ENCODE data around the gene ABHD2. TPM values are rescaled to one million over a fixed set of nuclear protein-coding genes. Genes with fewer than 3 reads are reported as not detected.
"Not testable (repeated sequence)": the region's sequence is repeated elsewhere in the genome, so short reads cannot be mapped to it uniquely, and the experiment has no call there.

ABHD2 gene
- total RNA-seq, 1 donor from 2014 or later: 76.6 TPM

GRCh38 chr15:89230277-89230676 is 142.0 kb downstream of the ABHD2 start:
- peaks cover 21% of the 10 kb centered on the region for H3K27me3 Mint-ChIP-seq
- no peaks in the 10 kb centered on the region for H3K9me3 Mint-ChIP-seq
- peaks cover 7% of the 10 kb centered on the region for H3K4me1 Mint-ChIP-seq
- no peak overlapping the region for H3K27ac Mint-ChIP-seq
- no peak for DNase-seq
- H3K36me3 Mint-ChIP-seq (ENCODE audit: low read depth): no peaks in the 10 kb centered on the region
- no peak overlapping the region for H3K4me3 Mint-ChIP-seq
- intact Hi-C loops (cut with micrococcal nuclease): no loop called here

- intact Hi-C loops (cut with micrococcal nuclease): no loop called here
- H3K27ac Mint-ChIP-seq: no peak overlapping the region
- H3K36me3 Mint-ChIP-seq (ENCODE audit: low read depth): no peaks in the 10 kb centered on the region
- no peak overlapping the region for H3K4me3 Mint-ChIP-seq
- DNase-seq: no peak
- H3K4me1 Mint-ChIP-seq: peaks cover 7% of the 10 kb centered on the region
- H3K27me3 Mint-ChIP-seq: peaks cover 28% of the 10 kb centered on the region
- H3K9me3 Mint-ChIP-seq: no peaks in the 10 kb centered on the region
Observed at GRCh38 chr15:89231832-89232231, 143.6 kb downstream of the ABHD2 start.

- not testable (repeated sequence) for H3K27ac Mint-ChIP-seq; DNase-seq; H3K36me3 Mint-ChIP-seq (ENCODE audit: low read depth); H3K9me3 Mint-ChIP-seq; H3K4me3 Mint-ChIP-seq
- peaks cover 15% of the 10 kb centered on the region for H3K4me1 Mint-ChIP-seq
- intact Hi-C loops (cut with micrococcal nuclease): loop anchor here (5.0 kb wide), 1 partner anchor 183 kb away; no protein-coding TSS in a partner anchor
- H3K27me3 Mint-ChIP-seq: peaks cover 33% of the 10 kb centered on the region
Observed at GRCh38 chr15:89239883-89240810, 151.9 kb downstream of the ABHD2 start.

GRCh38 chr15:89243046-89243690 is 154.9 kb downstream of the ABHD2 start:
- intact Hi-C loops (cut with micrococcal nuclease): loop anchor here (1.0 to 5.0 kb wide), 3 partner anchors 36 to 186 kb away; partner anchors contain the start of gene POLG
- Mint-ChIP-seq H3K9me3 (no peaks in the 10 kb centered on the region), H3K4me3 (peak overlapping the region; percentile 97), H3K36me3 (ENCODE audit: low read depth) (peaks cover 30% of the 10 kb centered on the region), H3K4me1 (peaks cover 36% of the 10 kb centered on the region), H3K27me3 (peaks cover 15% of the 10 kb centered on the region), H3K27ac (peak overlapping the region; percentile 96)
- no peak for DNase-seq

GRCh38 chr15:89243691-89244573 is 155.7 kb downstream of the ABHD2 start, which contains the start of gene FANCI:
TSS of gene FANCI (plus strand) at chr15:89243979. CDS start at chr15:89247648, 3,669 bp downstream.
- H3K27me3 Mint-ChIP-seq: peaks cover 11% of the 10 kb centered on the region
- H3K27ac Mint-ChIP-seq: peak within 1 kb of the TSS; percentile 96
- peaks cover 38% of the 10 kb centered on the region for H3K4me1 Mint-ChIP-seq
- intact Hi-C loops (cut with micrococcal nuclease): loop anchor here (1.0 to 5.0 kb wide), 4 partner anchors 37 to 187 kb away; partner anchors contain the start of gene POLG
- peak; percentile 99 for DNase-seq
- H3K36me3 Mint-ChIP-seq (ENCODE audit: low read depth): peaks cover 36% of the 10 kb centered on the region
- H3K9me3 Mint-ChIP-seq: no peaks in the 10 kb centered on the region
- H3K4me3 Mint-ChIP-seq: peak within 1 kb of the TSS; percentile 97

- Mint-ChIP-seq H3K27me3 (peaks cover 7% of the 10 kb centered on the region), H3K36me3 (ENCODE audit: low read depth) (peaks cover 41% of the 10 kb centered on the region), H3K27ac (peak overlapping the region; percentile 96), H3K4me1 (peaks cover 40% of the 10 kb centered on the region), H3K4me3 (peak overlapping the region; percentile 97), H3K9me3 (peaks cover 3% of the 10 kb centered on the region)
- intact Hi-C loops (cut with micrococcal nuclease): loop anchor here (1.0 to 5.0 kb wide), 2 partner anchors 40 to 187 kb away; no protein-coding TSS in a partner anchor
- DNase-seq: no peak
Observed at GRCh38 chr15:89244574-89244903, 156.3 kb downstream of the ABHD2 start.

GRCh38 chr15:89247446-89247845 is 159.2 kb downstream of the ABHD2 start:
- intact Hi-C loops (cut with micrococcal nuclease): loop anchor here (5.0 kb wide), 1 partner anchor 35 kb away; no protein-coding TSS in a partner anchor
- H3K4me3 Mint-ChIP-seq: peak overlapping the region; percentile 5
- peaks cover 4% of the 10 kb centered on the region for H3K9me3 Mint-ChIP-seq
- peak overlapping the region; percentile 13 for H3K27ac Mint-ChIP-seq
- H3K27me3 Mint-ChIP-seq: peaks cover 2% of the 10 kb centered on the region
- DNase-seq: no peak
- peaks cover 56% of the 10 kb centered on the region for H3K36me3 Mint-ChIP-seq (ENCODE audit: low read depth)
- H3K4me1 Mint-ChIP-seq: peaks cover 43% of the 10 kb centered on the region

- no peak for DNase-seq
- no peak overlapping the region for H3K27ac Mint-ChIP-seq
- H3K36me3 Mint-ChIP-seq (ENCODE audit: low read depth): peaks cover 62% of the 10 kb centered on the region
- intact Hi-C loops (cut with micrococcal nuclease): loop anchor here (5.0 kb wide), 1 partner anchor 34 kb away; no protein-coding TSS in a partner anchor
- no peak overlapping the region for H3K4me3 Mint-ChIP-seq
- H3K9me3 Mint-ChIP-seq: peaks cover 4% of the 10 kb centered on the region
- peaks cover 36% of the 10 kb centered on the region for H3K4me1 Mint-ChIP-seq
- no peaks in the 10 kb centered on the region for H3K27me3 Mint-ChIP-seq
Observed at GRCh38 chr15:89248584-89248983, 160.3 kb downstream of the ABHD2 start.

- H3K4me3 Mint-ChIP-seq; intact Hi-C loops (cut with micrococcal nuclease); H3K9me3 Mint-ChIP-seq; DNase-seq; H3K27me3 Mint-ChIP-seq: not testable (repeated sequence)
- H3K36me3 Mint-ChIP-seq (ENCODE audit: low read depth): peaks cover 65% of the 10 kb centered on the region
- H3K27ac Mint-ChIP-seq: peak overlapping the region; percentile 28
- H3K4me1 Mint-ChIP-seq: peaks cover 34% of the 10 kb centered on the region
Observed at GRCh38 chr15:89250142-89250541, 161.9 kb downstream of the ABHD2 start.

Other genes with a start within 250 kb of the ABHD2 start
- gene HAPLN3, start 192.9 kb upstream of the ABHD2 start, total RNA-seq: 76.6 and 77.0 TPM in 2 replicates
- 7.3 and 10.6 TPM in 2 replicates for gene MFGE8, start 175.1 kb upstream of the ABHD2 start, total RNA-seq
- gene RLBP1, start 133.1 kb downstream of the ABHD2 start, total RNA-seq: not detected in 2 replicates
- 189 and 210 TPM in 2 replicates for gene FANCI, start 155.5 kb downstream of the ABHD2 start, total RNA-seq
- gene POLG, start 246.4 kb downstream of the ABHD2 start, total RNA-seq: 124 and 134 TPM in 2 replicates